HG03066 (cell line): ENCODE results near the gene DLG2.
A peak's percentile ranks its signal among the peaks of the same experiment; 100 is the strongest.

ENCODE experiments used
- ATAC-seq: cut with Tn5 transposase; IDR thresholded peaks from one replicate; pipeline ENCODE4 v1.9.1; 2021; ENCODE audit warnings: low read depth; ENCODE audit not compliant: unreplicated experiment

Gene DLG2

GRCh38 chr11:85154294-85154693 lies 472.9 kb downstream of the DLG2 start:
- no peak for ATAC-seq

GRCh38 chr11:85137597-85137996 lies 489.5 kb downstream of the DLG2 start:
- ATAC-seq, result no peak

- ATAC-seq, result no peak
These were observed 493.5 kb downstream of the DLG2 start for GRCh38 chr11:85133636-85134035.

- no peak for ATAC-seq
These were observed 494.1 kb downstream of the DLG2 start for GRCh38 chr11:85132851-85133585.

- ATAC-seq, result no peak
These were observed 499.8 kb downstream of the DLG2 start for GRCh38 chr11:85127349-85127748.

- peak; percentile 89 for ATAC-seq
These were observed 503.4 kb downstream of the DLG2 start for GRCh38 chr11:85123752-85124231.

- no peak for ATAC-seq
These were observed 509.0 kb downstream of the DLG2 start for GRCh38 chr11:85118151-85118550.

GRCh38 chr11:85115798-85116197 lies 511.3 kb downstream of the DLG2 start:
- ATAC-seq, result no peak

- no peak for ATAC-seq
These were observed 512.4 kb downstream of the DLG2 start for GRCh38 chr11:85114786-85115185.

GRCh38 chr11:85110246-85110645 lies 516.9 kb downstream of the DLG2 start:
- ATAC-seq, result peak; percentile 86

- peak; percentile 73 for ATAC-seq
These were observed 518.0 kb downstream of the DLG2 start for GRCh38 chr11:85109141-85109540.

- ATAC-seq, result no peak
These were observed 521.3 kb downstream of the DLG2 start for GRCh38 chr11:85105868-85106267.

- no peak for ATAC-seq
These were observed 527.6 kb downstream of the DLG2 start for GRCh38 chr11:85099522-85099921.

GRCh38 chr11:85098996-85099395 lies 528.1 kb downstream of the DLG2 start:
- no peak for ATAC-seq

GRCh38 chr11:85096939-85097338 lies 530.2 kb downstream of the DLG2 start:
- no peak for ATAC-seq

- ATAC-seq, result no peak
These were observed 531.9 kb downstream of the DLG2 start for GRCh38 chr11:85095239-85095638.

- no peak for ATAC-seq
These were observed 532.3 kb downstream of the DLG2 start for GRCh38 chr11:85094795-85095194.

- ATAC-seq, result no peak
These were observed 537.5 kb downstream of the DLG2 start for GRCh38 chr11:85089654-85090053.

- ATAC-seq, result no peak
These were observed 538.9 kb downstream of the DLG2 start for GRCh38 chr11:85088286-85088685.

- ATAC-seq, result no peak
These were observed 540.5 kb downstream of the DLG2 start for GRCh38 chr11:85086504-85087284.

- ATAC-seq, result no peak
These were observed 550.4 kb downstream of the DLG2 start for GRCh38 chr11:85076535-85077330.
